A549 (cell line): ENCODE results near the gene SNX20.

Experiments used
- CEBPB ChIP-seq, 2 experiments: fragments of >200 bp in 1 of 2; sonication (Bioruptor Twin) in 1 of 2; formaldehyde crosslinking in 1 of 2; IDR thresholded peaks; 2 replicates each; pipeline ENCODE4 v1.6.1; 2012 to 2016
- HDAC2 ChIP-seq: fragments of 200-600 bp; sonication (generic); IDR thresholded peaks from 2 replicates; pipeline ENCODE4 v1.6.1; 2016
- JUNB ChIP-seq: fragments of >200 bp; sonication (Bioruptor Twin); formaldehyde crosslinking; IDR thresholded peaks from 2 replicates; pipeline ENCODE4 v1.6.1; 2016
- NR3C1 ChIP-seq: fragments of >200 bp; sonication (Bioruptor Twin); formaldehyde crosslinking; IDR thresholded peaks from 3 replicates; pipeline ENCODE4 v1.6.1; 2017
- POLR2A ChIP-seq: IDR thresholded peaks from 2 replicates; pipeline ENCODE4 v1.6.1; 2012; ENCODE audit warnings: mild to moderate bottlenecking, low read length
- RAD21 ChIP-seq, 2 experiments: fragments of >200 bp in 1 of 2; sonication (Bioruptor Twin) in 1 of 2; formaldehyde crosslinking in 1 of 2; IDR thresholded peaks in 1 of 2; conservative IDR thresholded peaks in 1 of 2; 2 replicates in 1 of 2; 3 replicates in 1 of 2; pipeline ENCODE4 v1.6.1; 2012 to 2018; ENCODE audit warnings: inconsistent platforms in 1 of 2
- SMC3 ChIP-seq: fragments of >200 bp; sonication (Bioruptor Twin); formaldehyde crosslinking; IDR thresholded peaks from 3 replicates; pipeline ENCODE4 v1.6.1; 2018; ENCODE audit warnings: inconsistent platforms
- TFCP2L1 ChIP-seq: fragments of 250-450 bp; sonication (Bioruptor Pico); IDR thresholded peaks from 2 replicates; pipeline ENCODE4 v1.5.0; 2021; ENCODE audit warnings: mild to moderate bottlenecking
- TF ChIP-seq, protein P1 (sequence below): fragments of >200 bp; sonication (Bioruptor Twin); formaldehyde crosslinking; IDR thresholded peaks from 3 replicates; pipeline ENCODE4 v1.5.1; 2016
- TF ChIP-seq, protein P2 (sequence below): fragments of 450-650 bp; IDR thresholded peaks from 2 replicates; pipeline ENCODE4 v1.6.1; 2014; ENCODE audit warnings: antibody characterized with exemption
- TF ChIP-seq, protein P3 (sequence below): fragments of 200-600 bp; sonication (generic); IDR thresholded peaks from 2 replicates; pipeline ENCODE4 v1.6.1; 2016; ENCODE audit warnings: antibody characterized with exemption, mild to moderate bottlenecking, moderate library complexity

DNA sequence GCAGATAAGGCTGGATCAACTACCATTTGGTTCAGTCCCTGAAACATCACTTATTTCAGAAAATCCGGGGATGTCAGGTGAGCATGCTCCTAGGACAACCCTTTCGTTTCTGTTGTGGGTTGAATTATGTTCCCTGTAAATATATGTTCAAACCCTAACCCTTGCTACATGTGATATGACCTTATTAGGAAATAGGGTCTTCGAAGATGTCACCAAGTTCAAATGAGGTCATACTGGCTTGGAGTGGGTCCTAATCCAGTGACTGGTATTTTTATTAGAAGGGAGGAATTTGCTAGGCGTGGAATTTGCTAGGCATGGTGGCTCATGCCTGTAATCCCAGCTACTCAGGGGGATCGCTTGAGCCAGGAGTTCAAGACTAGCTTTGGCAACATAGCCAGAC lies 21.3 kb downstream of the SNX20 start:
- TF ChIP-seq JUNB (no peak), HDAC2 (no peak), CEBPB (IDR thresholded peaks at IDR 0.05) (no peak), POLR2A (no peak), RAD21 (conservative IDR thresholded peaks at IDR 0.05 in 1 of 2, IDR thresholded peaks at IDR 0.05 in 1 of 2) (no peak), SMC3 (no peak), NR3C1 (no peak), TFCP2L1 (no peak)
- TF ChIP-seq, protein P1, sequence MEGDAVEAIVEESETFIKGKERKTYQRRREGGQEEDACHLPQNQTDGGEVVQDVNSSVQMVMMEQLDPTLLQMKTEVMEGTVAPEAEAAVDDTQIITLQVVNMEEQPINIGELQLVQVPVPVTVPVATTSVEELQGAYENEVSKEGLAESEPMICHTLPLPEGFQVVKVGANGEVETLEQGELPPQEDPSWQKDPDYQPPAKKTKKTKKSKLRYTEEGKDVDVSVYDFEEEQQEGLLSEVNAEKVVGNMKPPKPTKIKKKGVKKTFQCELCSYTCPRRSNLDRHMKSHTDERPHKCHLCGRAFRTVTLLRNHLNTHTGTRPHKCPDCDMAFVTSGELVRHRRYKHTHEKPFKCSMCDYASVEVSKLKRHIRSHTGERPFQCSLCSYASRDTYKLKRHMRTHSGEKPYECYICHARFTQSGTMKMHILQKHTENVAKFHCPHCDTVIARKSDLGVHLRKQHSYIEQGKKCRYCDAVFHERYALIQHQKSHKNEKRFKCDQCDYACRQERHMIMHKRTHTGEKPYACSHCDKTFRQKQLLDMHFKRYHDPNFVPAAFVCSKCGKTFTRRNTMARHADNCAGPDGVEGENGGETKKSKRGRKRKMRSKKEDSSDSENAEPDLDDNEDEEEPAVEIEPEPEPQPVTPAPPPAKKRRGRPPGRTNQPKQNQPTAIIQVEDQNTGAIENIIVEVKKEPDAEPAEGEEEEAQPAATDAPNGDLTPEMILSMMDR, result no peak
- TF ChIP-seq, protein P2, sequence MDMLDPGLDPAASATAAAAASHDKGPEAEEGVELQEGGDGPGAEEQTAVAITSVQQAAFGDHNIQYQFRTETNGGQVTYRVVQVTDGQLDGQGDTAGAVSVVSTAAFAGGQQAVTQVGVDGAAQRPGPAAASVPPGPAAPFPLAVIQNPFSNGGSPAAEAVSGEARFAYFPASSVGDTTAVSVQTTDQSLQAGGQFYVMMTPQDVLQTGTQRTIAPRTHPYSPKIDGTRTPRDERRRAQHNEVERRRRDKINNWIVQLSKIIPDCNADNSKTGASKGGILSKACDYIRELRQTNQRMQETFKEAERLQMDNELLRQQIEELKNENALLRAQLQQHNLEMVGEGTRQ, result no peak
- TF ChIP-seq, protein P3, sequence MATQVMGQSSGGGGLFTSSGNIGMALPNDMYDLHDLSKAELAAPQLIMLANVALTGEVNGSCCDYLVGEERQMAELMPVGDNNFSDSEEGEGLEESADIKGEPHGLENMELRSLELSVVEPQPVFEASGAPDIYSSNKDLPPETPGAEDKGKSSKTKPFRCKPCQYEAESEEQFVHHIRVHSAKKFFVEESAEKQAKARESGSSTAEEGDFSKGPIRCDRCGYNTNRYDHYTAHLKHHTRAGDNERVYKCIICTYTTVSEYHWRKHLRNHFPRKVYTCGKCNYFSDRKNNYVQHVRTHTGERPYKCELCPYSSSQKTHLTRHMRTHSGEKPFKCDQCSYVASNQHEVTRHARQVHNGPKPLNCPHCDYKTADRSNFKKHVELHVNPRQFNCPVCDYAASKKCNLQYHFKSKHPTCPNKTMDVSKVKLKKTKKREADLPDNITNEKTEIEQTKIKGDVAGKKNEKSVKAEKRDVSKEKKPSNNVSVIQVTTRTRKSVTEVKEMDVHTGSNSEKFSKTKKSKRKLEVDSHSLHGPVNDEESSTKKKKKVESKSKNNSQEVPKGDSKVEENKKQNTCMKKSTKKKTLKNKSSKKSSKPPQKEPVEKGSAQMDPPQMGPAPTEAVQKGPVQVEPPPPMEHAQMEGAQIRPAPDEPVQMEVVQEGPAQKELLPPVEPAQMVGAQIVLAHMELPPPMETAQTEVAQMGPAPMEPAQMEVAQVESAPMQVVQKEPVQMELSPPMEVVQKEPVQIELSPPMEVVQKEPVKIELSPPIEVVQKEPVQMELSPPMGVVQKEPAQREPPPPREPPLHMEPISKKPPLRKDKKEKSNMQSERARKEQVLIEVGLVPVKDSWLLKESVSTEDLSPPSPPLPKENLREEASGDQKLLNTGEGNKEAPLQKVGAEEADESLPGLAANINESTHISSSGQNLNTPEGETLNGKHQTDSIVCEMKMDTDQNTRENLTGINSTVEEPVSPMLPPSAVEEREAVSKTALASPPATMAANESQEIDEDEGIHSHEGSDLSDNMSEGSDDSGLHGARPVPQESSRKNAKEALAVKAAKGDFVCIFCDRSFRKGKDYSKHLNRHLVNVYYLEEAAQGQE, result no peak
